Ramos (cell line): ENCODE results near the gene MGA.

ENCODE experiments used
- in situ Hi-C: fragments of 300-500 bp; cut with MboI; formaldehyde crosslinking; loops from one replicate; pipeline ENCODE4 v1.14.3; 2022; ENCODE audit warnings: low sequenced_read_pairs; ENCODE audit not compliant: unreplicated experiment

Gene MGA

GRCh38 chr15:41660235-41661077 lies at the start of gene MGA:
Gene MGA (plus strand): TSS chr15:41660405.
- in situ Hi-C loops = no loop called here

- in situ Hi-C loops = no loop called here
These were observed 39.5 kb upstream of the MGA start for GRCh38 chr15:41620536-41621199.

GRCh38 chr15:41621200-41622193 lies 38.7 kb upstream of the MGA start:
- in situ Hi-C loops = no loop called here

- in situ Hi-C loops = no loop called here
These were observed 37.3 kb upstream of the MGA start for GRCh38 chr15:41622901-41623300.

- in situ Hi-C loops = no loop called here
These were observed 33.0 kb upstream of the MGA start for GRCh38 chr15:41627203-41627602.

- in situ Hi-C loops = no loop called here
These were observed 30.7 kb upstream of the MGA start for GRCh38 chr15:41629463-41629862.

- in situ Hi-C loops = no loop called here
These were observed 30.3 kb upstream of the MGA start for GRCh38 chr15:41629883-41630282.

GRCh38 chr15:41630616-41631217 lies 29.5 kb upstream of the MGA start:
- in situ Hi-C loops = no loop called here

- in situ Hi-C loops = no loop called here
These were observed 28.2 kb upstream of the MGA start for GRCh38 chr15:41631880-41632470.

- in situ Hi-C loops = no loop called here
These were observed 26.6 kb upstream of the MGA start for GRCh38 chr15:41633609-41634008.

- in situ Hi-C loops = no loop called here
These were observed 26.1 kb upstream of the MGA start for GRCh38 chr15:41634072-41634626.

- in situ Hi-C loops = no loop called here
These were observed 23.1 kb upstream of the MGA start for GRCh38 chr15:41637086-41637485.

GRCh38 chr15:41640985-41641384 lies 19.2 kb upstream of the MGA start:
- in situ Hi-C loops = no loop called here

GRCh38 chr15:41647262-41647661 lies 12.9 kb upstream of the MGA start:
- in situ Hi-C loops = no loop called here

GRCh38 chr15:41648097-41648496 lies 12.1 kb upstream of the MGA start:
- in situ Hi-C loops = no loop called here

GRCh38 chr15:41648770-41649169 lies 11.4 kb upstream of the MGA start:
- in situ Hi-C loops = no loop called here

GRCh38 chr15:41650806-41651205 lies 9.4 kb upstream of the MGA start:
- in situ Hi-C loops = no loop called here

GRCh38 chr15:41651373-41651772 lies 8.8 kb upstream of the MGA start:
- in situ Hi-C loops = no loop called here

GRCh38 chr15:41653760-41654159 lies 6.4 kb upstream of the MGA start:
- in situ Hi-C loops = no loop called here
